NCI-H1105 (cell line): ENCODE data around the gene ACO2.
"Not testable (repeated sequence)": the region's sequence is repeated elsewhere in the genome, so short reads cannot be mapped to it uniquely, and the experiment has no call there.

Experiments
- DNase-seq: peaks from one replicate; lab custom pipeline; 2025; lab: John Stamatoyannopoulos, UW

ACO2 gene

DNA sequence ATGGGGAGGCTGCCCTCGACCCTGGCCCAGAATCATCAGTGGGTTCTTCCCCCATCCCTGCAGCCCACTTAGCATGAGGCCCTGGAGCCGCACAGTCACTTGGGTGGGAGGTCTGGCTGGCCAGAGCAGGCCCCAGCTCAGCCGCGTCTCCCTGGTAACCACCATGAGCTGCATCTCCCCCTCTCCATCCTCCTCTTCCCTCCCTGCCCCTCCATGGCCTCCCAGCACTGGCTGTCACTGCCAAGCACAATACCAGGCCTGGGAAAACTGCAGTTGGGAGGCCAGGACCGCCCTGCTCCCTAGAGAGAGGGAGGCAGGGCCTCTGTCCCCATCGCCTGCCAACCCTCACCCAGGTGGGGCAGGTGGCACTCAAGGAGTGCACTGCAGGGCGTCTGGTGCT, 99.9 kb downstream of the ACO2 start:
- no peak for DNase-seq

GRCh38 chr22:41570221-41570620, 101.3 kb downstream of the ACO2 start:
- DNase-seq = no peak

DNA sequence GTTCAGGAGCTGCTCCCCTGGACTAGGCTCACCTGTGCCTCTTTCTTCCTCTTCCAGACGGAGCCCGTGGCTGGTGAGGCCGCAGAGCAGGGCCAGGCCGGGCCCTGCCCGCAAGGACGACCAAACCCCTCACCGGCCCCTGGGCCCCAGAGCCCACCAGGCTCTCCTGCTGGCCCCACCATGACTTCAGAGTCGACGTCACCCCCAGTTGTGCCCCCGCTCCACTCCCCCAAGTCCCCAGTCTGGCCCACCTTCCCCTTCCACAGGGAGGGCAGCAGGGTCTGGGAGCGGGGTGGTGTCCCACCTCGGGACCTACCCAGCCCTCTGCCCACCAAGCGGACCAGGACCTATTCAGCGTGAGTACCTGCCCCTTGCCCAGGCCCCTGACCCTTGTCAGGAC, 102.9 kb downstream of the ACO2 start:
- no peak for DNase-seq

- not testable (repeated sequence) for DNase-seq
Observed at GRCh38 chr22:41572305-41572704, 103.4 kb downstream of the ACO2 start.

DNA sequence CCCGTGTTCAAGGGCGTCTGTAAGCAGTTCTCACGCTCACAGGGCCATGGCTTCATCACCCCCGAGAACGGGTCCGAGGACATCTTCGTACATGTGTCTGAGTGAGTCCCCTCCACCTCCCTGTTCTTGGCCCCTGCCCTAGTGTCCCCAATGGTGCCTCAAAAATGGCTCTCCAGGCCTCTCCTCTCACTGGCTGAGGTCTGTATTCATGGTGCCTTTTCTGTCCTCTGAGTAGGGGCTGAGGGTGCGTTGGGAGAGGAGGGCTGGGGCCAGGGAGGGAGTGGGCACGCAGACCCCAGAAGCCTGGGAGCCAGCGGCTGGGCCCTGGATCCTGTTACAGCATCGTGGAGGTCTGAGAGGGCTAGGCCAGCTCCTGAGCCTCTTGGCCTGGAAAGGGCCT, 104.8 kb downstream of the ACO2 start:
- DNase-seq = no peak

- DNase-seq = no peak
Observed at GRCh38 chr22:41574847-41575381, 106.0 kb downstream of the ACO2 start.

- DNase-seq = no peak
Observed at GRCh38 chr22:41575533-41575932, 106.6 kb downstream of the ACO2 start.

- DNase-seq = no peak
Observed at GRCh38 chr22:41576877-41577276, 108.0 kb downstream of the ACO2 start.

DNA sequence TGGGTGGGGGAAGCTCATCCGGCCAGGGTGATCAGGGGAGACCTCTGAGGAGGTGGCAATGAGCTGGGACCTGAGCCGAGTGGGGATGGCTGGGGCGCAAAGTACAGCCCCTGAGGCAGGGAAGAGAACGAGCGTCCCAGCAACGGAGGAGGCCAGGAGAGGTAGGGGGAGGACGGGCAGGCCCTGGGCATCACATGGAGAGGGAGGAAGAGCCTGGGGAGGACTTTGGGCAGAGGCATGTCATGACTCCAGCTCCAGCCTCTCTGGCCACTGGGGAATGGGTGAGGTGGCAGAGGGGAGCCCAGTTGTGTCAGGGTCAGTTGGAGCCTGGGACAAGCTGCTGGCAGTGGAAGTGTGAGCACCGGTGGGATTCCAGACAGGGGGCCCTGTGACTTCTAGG, 109.2 kb downstream of the ACO2 start:
- no peak for DNase-seq
